CD4-positive, alpha-beta T cell treated with Interleukin-1 beta for 1 hour (primary cell): Measurements from ENCODE around the gene TINAGL1.
A peak's percentile ranks its signal among the peaks of the same experiment; 100 is the strongest.
"Not testable (repeated sequence)": the region's sequence is repeated elsewhere in the genome, so short reads cannot be mapped to it uniquely, and the experiment has no call there.

Source experiments
- DNase-seq, 2 donors: peaks; one replicate each; pipeline ENCODE4 v3.0.0-alpha.2; 2020 to 2022

Gene TINAGL1

GRCh38 chr1:31584869-31585735 lies 8.8 kb downstream of the TINAGL1 start:
- no peak for DNase-seq

DNA sequence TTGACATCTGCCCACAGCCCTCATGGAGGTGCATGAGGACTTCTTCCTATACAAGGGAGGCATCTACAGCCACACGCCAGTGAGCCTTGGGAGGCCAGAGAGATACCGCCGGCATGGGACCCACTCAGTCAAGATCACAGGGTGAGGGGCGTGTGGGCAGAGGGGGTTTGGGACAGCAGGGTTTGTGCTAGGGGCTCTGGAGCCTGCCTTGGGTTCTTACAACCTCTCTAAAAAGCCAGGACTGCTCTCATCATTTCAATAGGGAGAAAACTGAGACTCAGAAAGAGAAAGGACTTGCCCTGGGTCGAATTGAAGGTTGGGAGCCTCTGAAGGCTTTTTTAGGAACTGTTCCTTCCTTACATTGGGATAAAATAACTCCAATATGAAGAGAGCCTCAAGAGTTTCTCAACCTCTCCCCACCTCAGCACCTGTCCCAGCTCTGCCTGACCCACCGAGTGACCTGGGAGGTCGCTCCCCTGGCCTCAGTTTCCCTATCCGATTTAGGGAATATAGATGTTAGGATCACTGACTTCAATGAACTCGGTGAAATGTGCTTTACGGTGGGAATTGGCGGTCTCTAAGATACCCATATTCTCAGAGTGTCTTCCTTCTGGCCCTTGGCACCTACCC lies 9.5 kb downstream of the TINAGL1 start:
- DNase-seq = no peak

- DNase-seq = no peak
Measured at GRCh38 chr1:31586376-31587327, 10.3 kb downstream of the TINAGL1 start.

DNA sequence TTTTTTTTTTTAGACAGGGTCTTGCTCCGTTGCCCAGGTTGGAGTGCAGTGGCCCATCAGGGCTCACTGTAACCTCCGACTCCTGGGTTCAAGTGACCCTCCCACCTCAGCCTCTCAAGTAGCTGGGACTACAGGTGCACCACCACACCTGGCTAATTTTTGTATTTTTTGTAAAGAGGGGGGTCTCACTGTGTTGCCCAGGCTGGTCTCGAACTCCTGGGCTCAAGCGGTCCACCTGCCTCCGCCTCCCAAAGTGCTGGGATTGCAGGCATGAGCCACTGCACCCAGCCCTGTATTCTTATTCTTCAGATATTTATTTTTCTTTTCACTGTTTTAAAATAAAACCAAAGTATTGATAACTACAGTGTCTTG lies 11.0 kb downstream of the TINAGL1 start:
- DNase-seq = not testable (repeated sequence)

GRCh38 chr1:31587720-31588423 lies 11.6 kb downstream of the TINAGL1 start:
- peak; percentile 20 to 41 for DNase-seq

GRCh38 chr1:31588751-31589515 lies 12.6 kb downstream of the TINAGL1 start:
- DNase-seq = no peak

DNA sequence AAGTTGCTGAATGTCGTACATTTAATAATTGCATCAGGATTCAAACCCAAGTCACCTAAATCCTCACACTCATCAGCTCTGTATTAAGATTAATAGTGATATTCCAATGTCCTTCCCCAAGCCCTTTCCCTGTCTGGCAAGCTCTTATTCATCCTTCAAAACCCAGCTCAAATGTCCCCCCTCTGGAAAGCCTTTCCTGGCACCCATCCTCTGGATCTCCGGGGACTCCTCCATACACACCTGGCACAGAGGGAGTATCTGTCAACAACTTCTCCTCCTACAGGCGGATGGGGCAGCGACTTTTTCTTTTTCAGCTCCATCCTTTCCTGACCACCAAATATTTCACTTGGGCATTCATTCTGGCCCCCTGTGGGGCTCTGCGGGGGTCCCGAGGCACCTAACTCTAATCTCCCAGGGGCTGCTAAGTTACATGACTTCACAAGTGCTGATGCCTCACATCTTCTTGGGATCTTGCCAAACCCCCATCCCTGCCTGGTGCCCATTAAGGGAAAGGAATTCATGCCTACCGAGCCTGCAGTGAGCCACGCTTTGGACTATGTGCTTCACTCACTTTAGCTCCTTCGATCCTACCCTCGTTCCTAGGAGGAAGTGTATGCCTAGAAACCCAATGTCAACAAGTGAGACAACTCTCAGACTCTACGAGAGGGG lies 15.2 kb downstream of the TINAGL1 start:
- no peak for DNase-seq

DNA sequence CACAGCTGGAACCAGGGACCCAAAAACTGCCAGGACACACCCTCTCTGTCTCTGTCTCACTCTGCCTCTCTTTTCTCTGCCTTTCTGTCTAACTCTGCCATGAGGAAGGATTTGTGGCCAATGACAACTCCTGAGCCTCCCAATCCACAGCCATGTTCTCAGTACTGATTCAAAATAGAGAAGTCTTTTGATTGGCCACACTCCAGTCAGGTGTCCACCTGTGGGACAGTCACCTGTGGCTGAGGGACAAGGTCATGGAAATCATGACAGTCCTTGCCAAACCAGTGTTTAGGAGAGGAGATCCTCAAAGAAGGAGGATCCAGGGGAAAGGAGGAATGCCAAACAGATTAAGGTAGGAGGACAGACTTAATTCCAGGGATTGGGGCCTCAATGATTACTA lies 15.8 kb downstream of the TINAGL1 start:
- no peak for DNase-seq

DNA sequence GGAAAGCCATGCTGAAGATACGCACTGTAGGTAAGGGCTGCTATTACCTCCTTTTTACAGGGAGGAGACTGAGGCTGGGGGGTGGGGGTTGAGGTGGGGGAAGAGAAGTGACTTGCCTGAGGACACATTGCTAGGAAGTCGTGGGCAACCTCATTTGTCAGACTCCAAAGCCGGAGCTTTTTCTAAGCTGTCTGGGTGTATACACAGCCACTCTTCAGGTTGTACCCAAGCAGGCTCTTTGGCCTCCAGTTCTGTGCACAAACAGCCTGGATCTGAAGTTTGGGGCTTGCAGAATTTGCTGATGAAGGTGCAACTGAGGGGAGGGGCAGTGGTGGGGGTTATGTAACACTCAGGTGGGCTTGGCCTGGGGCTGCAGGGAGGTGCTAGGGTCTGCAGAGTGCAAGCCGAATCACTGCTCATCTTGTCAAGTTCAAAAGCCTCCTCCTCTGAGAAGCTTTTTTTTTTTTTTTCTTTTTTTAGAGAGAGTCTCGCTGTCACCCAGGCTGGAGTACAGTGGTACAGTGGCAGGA lies 16.9 kb downstream of the TINAGL1 start:
- no peak for DNase-seq

GRCh38 chr1:31593770-31594632 lies 17.7 kb downstream of the TINAGL1 start:
- peak; percentile 53 to 67 for DNase-seq

DNA sequence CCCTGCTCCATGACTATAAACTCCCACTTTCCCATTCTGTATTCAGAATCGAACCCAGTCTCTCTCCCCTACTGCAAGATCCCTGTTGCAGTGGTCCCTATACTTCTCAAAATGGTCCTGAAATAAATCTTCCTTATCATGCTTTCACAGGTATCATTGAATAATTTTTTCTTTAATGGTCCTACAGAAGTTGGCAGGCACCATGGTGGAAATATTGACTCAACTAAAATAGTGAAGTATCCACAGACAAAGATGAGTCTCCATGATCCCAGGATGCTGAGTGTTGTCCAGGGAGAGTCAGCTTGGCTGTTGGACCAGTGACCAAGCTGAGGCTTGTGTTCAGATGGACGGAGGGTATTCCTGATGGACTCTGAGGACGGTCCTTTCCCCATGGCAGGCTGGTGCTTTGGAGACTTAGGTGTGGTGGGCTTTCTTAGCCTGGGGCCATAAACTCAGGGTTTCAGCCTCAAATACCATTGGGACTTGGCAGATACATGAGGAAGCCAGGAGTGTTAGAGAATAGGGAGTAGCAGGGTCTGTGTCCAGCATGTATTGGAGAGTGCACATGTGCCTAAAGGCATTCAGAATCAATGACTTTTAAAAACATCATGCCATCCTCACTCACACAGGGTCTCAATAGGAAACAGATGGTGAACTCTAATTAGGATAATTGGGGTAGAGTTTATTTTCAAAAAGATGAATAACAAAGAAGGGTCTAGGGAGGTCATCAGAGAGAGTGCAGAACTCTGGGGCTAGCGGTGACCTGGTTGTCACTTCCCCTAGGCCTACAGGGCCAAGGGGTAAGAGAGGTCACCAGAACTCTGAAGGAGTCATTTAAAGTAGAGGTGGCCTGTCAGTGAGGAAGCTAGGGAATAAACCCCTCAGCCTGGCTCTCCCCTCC lies 19.8 kb downstream of the TINAGL1 start:
- no peak for DNase-seq

GRCh38 chr1:31596737-31597097 lies 20.4 kb downstream of the TINAGL1 start:
- DNase-seq = no peak

DNA sequence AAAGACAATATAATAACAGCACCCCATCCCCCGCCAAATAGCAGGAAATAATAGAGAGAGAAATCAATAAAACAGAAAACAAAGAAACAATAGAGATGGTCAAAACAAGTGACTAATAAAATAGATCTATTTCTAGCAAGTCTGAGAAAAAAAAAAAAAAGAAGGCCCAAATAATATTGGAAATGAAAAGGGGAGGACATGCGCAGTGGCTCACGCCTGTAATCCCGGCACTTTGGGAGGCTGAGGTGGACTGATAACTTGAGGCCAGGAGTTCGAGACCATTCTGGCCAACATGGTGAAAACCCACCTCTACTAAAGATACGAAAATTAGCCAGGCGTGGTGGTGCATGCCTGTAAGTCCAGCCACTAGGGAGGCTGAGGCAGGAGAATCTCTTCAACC lies 22.7 kb downstream of the TINAGL1 start:
- no peak for DNase-seq

DNA sequence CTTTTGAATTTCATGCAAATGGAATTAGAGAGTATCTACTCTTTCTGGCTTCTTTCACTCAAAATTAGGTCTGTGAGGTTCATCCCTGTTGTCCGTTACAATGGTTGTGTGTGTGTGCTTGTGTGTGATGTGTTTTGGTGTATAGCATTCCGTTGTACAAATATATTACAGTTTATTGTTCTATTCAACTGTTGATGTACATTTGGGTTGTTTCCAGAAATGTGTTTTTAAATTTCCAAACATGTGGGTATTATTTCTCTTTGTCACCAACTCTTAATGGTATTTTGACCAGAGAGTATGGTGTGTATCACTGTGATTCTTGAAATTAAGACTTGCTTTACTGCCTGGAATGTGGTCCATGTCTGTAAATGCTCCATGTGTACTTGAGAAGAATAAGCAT lies 24.3 kb downstream of the TINAGL1 start:
- no peak for DNase-seq

- no peak for DNase-seq
Measured at GRCh38 chr1:31602081-31602480, 25.8 kb downstream of the TINAGL1 start.

DNA sequence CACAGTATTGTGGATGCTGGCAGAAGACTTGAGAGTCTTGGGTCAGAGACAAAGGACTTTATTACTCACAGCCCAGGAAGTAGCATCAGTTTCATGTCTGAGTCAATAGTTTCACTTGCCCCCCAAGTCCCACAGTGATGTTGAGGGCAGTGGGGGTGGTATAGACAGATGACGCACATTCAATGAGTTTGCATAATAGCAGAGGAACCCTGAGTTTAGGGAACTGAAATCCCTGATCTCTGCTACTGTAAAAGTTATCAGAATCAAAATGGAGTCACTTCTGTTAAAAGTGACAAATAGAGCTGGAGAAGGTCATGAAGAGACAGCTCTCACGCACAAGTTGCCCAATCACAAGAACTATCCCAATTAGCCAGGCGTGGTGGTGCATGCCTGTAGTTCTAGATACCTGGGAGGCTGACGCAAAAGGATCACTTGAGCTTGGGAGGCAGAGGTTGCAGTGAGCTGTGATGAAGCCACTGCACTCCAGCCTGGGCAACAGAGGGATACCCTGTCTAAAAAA lies 29.7 kb downstream of the TINAGL1 start:
- DNase-seq = peak; percentile 8 to 67

DNA sequence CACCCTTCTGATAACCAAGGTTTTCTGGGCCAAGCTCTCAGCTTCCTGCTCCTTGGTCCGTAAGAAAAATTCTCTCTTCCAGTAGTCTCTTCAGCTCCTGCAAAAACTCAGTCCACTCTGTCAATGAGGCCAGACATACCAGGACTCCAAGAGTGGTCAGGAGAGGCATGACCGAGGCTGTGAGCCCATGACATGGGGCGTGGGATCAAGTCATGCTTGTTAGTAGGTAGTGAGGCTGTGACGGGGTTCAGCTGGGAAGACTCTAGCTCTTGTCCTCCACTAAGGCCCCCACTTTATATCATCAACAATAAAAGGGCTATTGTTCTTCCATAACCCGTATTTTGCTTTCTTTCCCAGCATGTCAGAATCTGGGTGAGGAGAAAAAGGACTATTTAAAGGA lies 31.0 kb downstream of the TINAGL1 start:
- DNase-seq = no peak

- no peak for DNase-seq
Measured at GRCh38 chr1:31609514-31610118, 33.3 kb downstream of the TINAGL1 start.
